Heart left ventricle (tissue), 16 donors: ENCODE data around the gene OR6X1. TPM values are rescaled to one million over a fixed set of nuclear protein-coding genes. Genes with fewer than 3 reads are reported as not detected.

Experiments used
- ATAC-seq, 4 donors: fragments of 200-7000 bp; cut with Tn5 transposase; one replicate each; pipeline ENCODE4 v1.9.1; 2020 to 2022; ENCODE audit warnings: moderate library complexity in 4 of 4, mild to moderate bottlenecking in 3 of 4, moderate number of reproducible peaks in 1 of 4
- DNase-seq, 5 donors: peaks; one replicate each; pipeline ENCODE4 v3.0.0-alpha.2; 2020
- H3K27ac ChIP-seq, 12 donors: fragments of 200-600 bp; sonication (generic) in 4 of 12; one replicate each; pipeline versions ENCODE4 v1.5.0 to v1.8.0; 2016 to 2022; ENCODE audit warnings: mild to moderate bottlenecking in 2 of 12
- H3K27me3 ChIP-seq, 9 donors: fragments of 200-600 bp; sonication (generic) in 2 of 9; one replicate each; pipeline versions ENCODE4 v1.5.1 to v1.8.0; 2016 to 2022; ENCODE audit warnings: mild to moderate bottlenecking in 3 of 9
- H3K36me3 ChIP-seq, 9 donors: fragments of 200-600 bp; sonication (generic) in 2 of 9; one replicate each; pipeline versions ENCODE4 v1.5.0 to v1.8.0; 2018 to 2022; ENCODE audit warnings: mild to moderate bottlenecking in 2 of 9
- H3K4me1 ChIP-seq, 12 donors: fragments of 200-600 bp; sonication (generic) in 4 of 12; one replicate each; pipeline versions ENCODE4 v1.5.0 to v1.8.0; 2016 to 2022; ENCODE audit warnings: mild to moderate bottlenecking in 3 of 12
- H3K4me3 ChIP-seq, 12 donors: fragments of 200-600 bp; sonication (generic) in 4 of 12; one replicate each; pipeline versions ENCODE4 v1.5.0 to v1.8.0; 2017 to 2022; ENCODE audit warnings: mild to moderate bottlenecking in 9 of 12, moderate library complexity in 4 of 12
- H3K9me3 ChIP-seq, 12 donors: fragments of 200-600 bp; sonication (generic) in 4 of 12; one replicate each; pipeline versions ENCODE4 v1.5.0 to v1.8.0; 2016 to 2022; ENCODE audit warnings: mild to moderate bottlenecking in 1 of 12
- POLR2A ChIP-seq, 2 donors: fragments of 450-650 bp; IDR thresholded peaks; one replicate each; pipeline ENCODE4 v1.6.1; 2017; ENCODE audit warnings: antibody characterized with exemption in 2 of 2, mild to moderate bottlenecking in 2 of 2, moderate library complexity in 2 of 2
- WGBS, 4 donors: extraction: QIAGEN DNeasy Blood & Tissue Kit in 2 of 4; methylation state at CpG; one replicate each; pipeline versions ENCODE4 v1.1.5 to v1.1.7; 2013 to 2018; 5-methylcytosine and 5-hydroxymethylcytosine counted together
- intact Hi-C, 10 donors: fragments of 100-400 bp; cut with DNase I; formaldehyde crosslinking; loops; one replicate each; pipeline versions ENCODE4 v1.11.1 to v1.14.2; 2022
- polyA plus RNA-seq, 2 donors: library from polyadenylated mRNA; stranded (reverse); fragments of 200-250 nt; gene quantifications; one replicate each; pipeline ENCODE4 v1.2.3, GENCODE V29; 2013
- total RNA-seq, 9 donors: library from RNA; depleted of rRNA in 2 of 9; stranded (reverse); fragments of >200 nt in 2 of 9; fragmentation: NEBNext Ultra II Directional in 3 of 9; extraction: Animal tissue kit (Norgen Biotek cat#: 25700) in 3 of 9; gene quantifications; one replicate each; pipeline versions ENCODE4 v1.1.0 to v1.2.4, GENCODE V29; 2016 to 2023
- TF ChIP-seq, protein P1 (sequence below), 12 donors: fragments of 200-600 bp; sonication (generic) in 4 of 12; IDR thresholded peaks; one replicate each; pipeline versions ENCODE4 v1.5.0 to v1.8.0; 2018 to 2022; ENCODE audit warnings: antibody characterized with exemption in 12 of 12, mild to moderate bottlenecking in 5 of 12
- donor health status: ischemic (EF 13 %, LVEDD 7.1; RV severe dilation, severe dysfunction).
- donor health status: healthy with polysubstance abuse.
- donor health status: DM: no; HTN: yes; CAD: no.
- donor health status: DM: no; HTN: no; CAD: no.
- donor health status: ischemic (EF 25% LVEDD 6.9; RV normal size, moderate dysfunction).
- donor health status: ischemic (EF 25% LVEDD 5.7; RV mildly dilated, moderate dysfunction).
- donor health status: healthy.
- donor health status: DM: yes; HTN: yes; CAD: no.
- donor health status: ischemic (EF 35%, LVEDD 5.7; RV mildly dilated, moderate dysfunction).
- donor health status: nonischemic (EF 11% LVEDD 7.7; RV severe dilation, severe dysfunction).
- donor health status: DM: yes; HTN: yes; CAD: no.
- donor health status: PGD.
- donor health status: ischemic (EF 29% LVEDD 5.4; RV normal size, mild dysfunction).
- donor health status: nonischemic (EF 23%, LVEDD 6.1; RV moderate dilation, normal function).

Gene OR6X1
- total and polyA plus RNA-seq, 11 donors = not detected

DNA sequence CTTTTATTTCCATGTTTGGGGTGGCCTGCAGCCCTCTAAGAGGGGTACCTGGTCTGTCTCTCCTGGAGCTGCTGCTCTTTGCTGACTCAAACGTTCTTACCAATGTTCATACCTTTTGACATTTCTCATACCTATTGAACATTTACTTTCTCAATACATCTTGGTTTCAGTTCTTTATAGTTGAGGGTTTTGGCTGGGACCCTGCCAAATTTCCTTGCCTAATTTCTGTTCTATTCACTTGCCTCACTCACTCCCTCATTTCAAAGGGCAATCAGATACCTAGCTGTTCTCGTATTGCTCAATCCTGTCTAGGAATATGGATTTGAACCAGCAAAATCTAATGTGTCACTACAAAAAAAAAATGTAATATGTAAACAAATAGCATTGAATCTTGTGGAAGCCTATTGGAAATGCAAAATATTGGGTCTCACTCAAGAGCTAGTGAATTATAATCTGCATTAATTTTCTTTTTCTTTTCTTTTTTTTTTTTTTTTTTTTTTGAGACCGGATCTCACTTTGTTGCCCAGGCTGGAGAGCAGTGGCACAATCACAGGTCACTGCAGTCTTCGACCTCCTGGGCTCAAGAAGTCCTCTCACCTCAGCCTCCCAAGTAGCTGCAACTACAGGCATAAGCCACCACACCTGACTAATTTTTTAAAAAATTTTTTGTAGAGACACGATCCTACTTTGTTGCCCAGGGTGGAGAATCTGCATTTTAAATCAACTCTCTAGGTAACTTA, 44.4 kb upstream of the OR6X1 start:
- Histone ChIP-seq H3K27me3 (no peaks in the 10 kb centered on the region), H3K27ac (no peak overlapping the region), H3K36me3 (no peaks in the 10 kb centered on the region), H3K4me3 (no peak overlapping the region), H3K9me3 (no peaks in the 10 kb centered on the region), H3K4me1 (no peaks in the 10 kb centered on the region)
- DNase-seq (no peak), ATAC-seq (no peak)
- WGBS, 4 donors = 70 to 81% (median 76%) methylated on average over 5 of the region's 5 CpGs
- intact Hi-C loops = no loop called here
- TF ChIP-seq POLR2A (IDR thresholded peaks at IDR 0.05) = no peak
- TF ChIP-seq, protein P1, sequence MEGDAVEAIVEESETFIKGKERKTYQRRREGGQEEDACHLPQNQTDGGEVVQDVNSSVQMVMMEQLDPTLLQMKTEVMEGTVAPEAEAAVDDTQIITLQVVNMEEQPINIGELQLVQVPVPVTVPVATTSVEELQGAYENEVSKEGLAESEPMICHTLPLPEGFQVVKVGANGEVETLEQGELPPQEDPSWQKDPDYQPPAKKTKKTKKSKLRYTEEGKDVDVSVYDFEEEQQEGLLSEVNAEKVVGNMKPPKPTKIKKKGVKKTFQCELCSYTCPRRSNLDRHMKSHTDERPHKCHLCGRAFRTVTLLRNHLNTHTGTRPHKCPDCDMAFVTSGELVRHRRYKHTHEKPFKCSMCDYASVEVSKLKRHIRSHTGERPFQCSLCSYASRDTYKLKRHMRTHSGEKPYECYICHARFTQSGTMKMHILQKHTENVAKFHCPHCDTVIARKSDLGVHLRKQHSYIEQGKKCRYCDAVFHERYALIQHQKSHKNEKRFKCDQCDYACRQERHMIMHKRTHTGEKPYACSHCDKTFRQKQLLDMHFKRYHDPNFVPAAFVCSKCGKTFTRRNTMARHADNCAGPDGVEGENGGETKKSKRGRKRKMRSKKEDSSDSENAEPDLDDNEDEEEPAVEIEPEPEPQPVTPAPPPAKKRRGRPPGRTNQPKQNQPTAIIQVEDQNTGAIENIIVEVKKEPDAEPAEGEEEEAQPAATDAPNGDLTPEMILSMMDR (IDR thresholded peaks at IDR 0.05) = no peak

DNA sequence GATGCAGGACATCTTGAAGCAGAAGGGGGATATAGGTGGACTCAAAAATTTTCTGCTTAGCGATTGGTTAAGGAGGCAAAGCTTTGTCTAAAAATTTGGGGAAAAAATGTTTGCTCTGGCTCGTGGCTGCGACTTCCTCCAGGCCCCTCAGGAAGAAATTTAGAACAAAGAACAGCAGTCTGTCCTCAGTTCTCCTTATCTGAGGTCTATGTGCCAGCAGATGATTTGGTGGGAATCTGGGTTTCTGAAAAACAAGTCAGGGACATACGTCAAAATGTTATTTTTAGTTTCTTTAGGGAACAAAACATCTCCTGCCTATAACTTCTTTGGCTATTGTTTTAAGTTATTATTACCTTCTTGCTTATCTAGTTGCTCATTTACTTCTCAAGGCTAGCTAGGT, 43.8 kb upstream of the OR6X1 start:
- 36 to 51% (median 38%) methylated on average over 4 of the region's 4 CpGs for WGBS, 4 donors
- Histone ChIP-seq H3K4me1 (no peaks in the 10 kb centered on the region), H3K27me3 (no peaks in the 10 kb centered on the region), H3K9me3 (no peaks in the 10 kb centered on the region), H3K27ac (no peak overlapping the region), H3K36me3 (no peaks in the 10 kb centered on the region), H3K4me3 (no peak overlapping the region)
- ATAC-seq (no peak), DNase-seq (no peak)
- TF ChIP-seq, protein P1 (IDR thresholded peaks at IDR 0.05) = no peak
- no peak for TF ChIP-seq POLR2A (IDR thresholded peaks at IDR 0.05)
- intact Hi-C loops = no loop called here

DNA sequence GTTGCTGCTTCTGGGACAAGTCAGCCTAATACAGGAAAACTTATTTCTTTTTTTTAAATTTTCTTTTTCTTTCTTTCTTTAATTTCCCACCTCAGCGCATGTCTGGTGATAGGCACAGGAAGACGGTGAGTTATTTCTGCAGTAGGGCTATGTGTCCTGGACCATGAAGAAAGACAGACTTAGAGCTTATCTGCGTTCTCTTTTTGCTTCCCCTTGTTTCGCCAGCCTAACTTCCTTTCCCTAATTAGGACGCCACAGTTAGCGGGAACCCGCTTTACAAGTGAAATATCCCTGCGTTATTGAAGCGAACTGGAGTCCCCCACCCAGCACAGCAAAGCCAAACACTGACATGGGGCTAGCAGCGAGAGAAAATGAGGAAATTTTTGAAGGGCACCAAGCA, 43.2 kb upstream of the OR6X1 start:
- no peak for ATAC-seq
- intact Hi-C loops = no loop called here
- TF ChIP-seq, protein P1 (IDR thresholded peaks at IDR 0.05) = no peak
- no peak for TF ChIP-seq POLR2A (IDR thresholded peaks at IDR 0.05)
- Histone ChIP-seq H3K27ac (no peak overlapping the region), H3K36me3 (no peaks in the 10 kb centered on the region), H3K4me1 (no peaks in the 10 kb centered on the region), H3K27me3 (no peaks in the 10 kb centered on the region), H3K9me3 (no peaks in the 10 kb centered on the region), H3K4me3 (no peak overlapping the region)
- 33 to 42% (median 40%) methylated on average over 10 of the region's 10 CpGs for WGBS, 4 donors
- DNase-seq = no peak

DNA sequence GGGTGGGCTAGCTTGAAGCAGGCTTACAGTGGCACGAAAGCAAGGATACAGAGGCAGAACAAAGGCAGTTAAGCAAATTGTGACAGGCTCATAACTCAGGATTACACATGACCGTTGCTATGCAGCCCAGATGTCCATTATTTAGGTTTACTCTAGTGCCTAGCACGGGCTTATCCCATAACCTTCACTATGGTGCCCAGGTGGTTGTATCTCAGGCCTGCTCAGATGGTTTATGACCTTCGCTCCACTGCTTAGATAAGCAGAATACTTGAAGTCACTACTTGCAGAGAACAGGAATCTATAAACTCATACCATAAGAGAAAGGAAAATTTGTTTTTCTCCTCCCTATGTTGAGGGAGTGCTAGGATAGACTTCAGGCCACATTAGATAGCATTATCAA, 42.8 kb upstream of the OR6X1 start:
- WGBS, 4 donors = 61 to 68% (median 64%) methylated on average over 4 of the region's 4 CpGs

More for the DNA sequence above, 42.8 kb upstream of the OR6X1 start:
- DNase-seq (no peak), ATAC-seq (no peak)
- no peaks in the 10 kb centered on the region for H3K9me3 ChIP-seq
- no peaks in the 10 kb centered on the region for H3K36me3 ChIP-seq
- no peak overlapping the region for H3K4me3 ChIP-seq
- H3K27ac ChIP-seq = no peak overlapping the region
- intact Hi-C loops = no loop called here
- no peaks in the 10 kb centered on the region for H3K27me3 ChIP-seq
- TF ChIP-seq, protein P1 (IDR thresholded peaks at IDR 0.05) = no peak
- TF ChIP-seq POLR2A (IDR thresholded peaks at IDR 0.05) = no peak
- H3K4me1 ChIP-seq = no peaks in the 10 kb centered on the region
